ENCODE data around the gene CTRL. TPM values are rescaled to one million over a fixed set of nuclear protein-coding genes. Genes with fewer than 3 reads are reported as not detected.
A peak's percentile ranks its signal among the peaks of the same experiment; 100 is the strongest.

Gene CTRL
- total and polyA plus RNA-seq, 12 donors = 0.39 to 2.0 (median 0.84) TPM

DNA sequence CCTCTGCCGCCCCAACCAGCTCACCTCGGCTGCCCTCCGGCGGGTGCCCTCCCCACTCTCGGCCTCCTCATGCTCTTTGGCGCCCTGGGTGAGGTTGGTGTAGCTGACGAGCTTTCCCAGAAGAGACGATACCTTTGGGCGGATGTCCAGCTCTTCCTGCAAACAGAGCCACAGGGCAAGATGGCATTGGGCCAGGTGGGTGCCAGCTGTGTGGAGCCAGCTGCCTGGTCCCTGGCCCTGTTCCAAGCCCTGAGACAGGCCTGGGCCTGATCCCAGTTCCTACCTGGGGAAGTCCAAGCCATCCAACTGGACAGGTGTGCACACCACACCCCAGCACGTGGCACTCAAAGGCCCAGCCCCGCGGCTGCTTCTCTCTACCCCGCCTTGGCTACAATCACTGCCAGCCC is 29.9 kb upstream of the CTRL start:
- Histone ChIP-seq H3K27ac (peak overlapping the region in 9 of 10 donors; percentile 85 to 100 (median 100)), H3K4me3 (no peak overlapping the region), H3K27me3 (no peaks in the 10 kb centered on the region), H3K36me3 (peaks cover 0 to 84% (median 48%) of the 10 kb centered on the region in 9 donors), H3K4me1 (peaks cover 76 to 87% (median 82%) of the 10 kb centered on the region in 9 donors), H3K9me3 (no peaks in the 10 kb centered on the region)
- TF ChIP-seq, protein P1, sequence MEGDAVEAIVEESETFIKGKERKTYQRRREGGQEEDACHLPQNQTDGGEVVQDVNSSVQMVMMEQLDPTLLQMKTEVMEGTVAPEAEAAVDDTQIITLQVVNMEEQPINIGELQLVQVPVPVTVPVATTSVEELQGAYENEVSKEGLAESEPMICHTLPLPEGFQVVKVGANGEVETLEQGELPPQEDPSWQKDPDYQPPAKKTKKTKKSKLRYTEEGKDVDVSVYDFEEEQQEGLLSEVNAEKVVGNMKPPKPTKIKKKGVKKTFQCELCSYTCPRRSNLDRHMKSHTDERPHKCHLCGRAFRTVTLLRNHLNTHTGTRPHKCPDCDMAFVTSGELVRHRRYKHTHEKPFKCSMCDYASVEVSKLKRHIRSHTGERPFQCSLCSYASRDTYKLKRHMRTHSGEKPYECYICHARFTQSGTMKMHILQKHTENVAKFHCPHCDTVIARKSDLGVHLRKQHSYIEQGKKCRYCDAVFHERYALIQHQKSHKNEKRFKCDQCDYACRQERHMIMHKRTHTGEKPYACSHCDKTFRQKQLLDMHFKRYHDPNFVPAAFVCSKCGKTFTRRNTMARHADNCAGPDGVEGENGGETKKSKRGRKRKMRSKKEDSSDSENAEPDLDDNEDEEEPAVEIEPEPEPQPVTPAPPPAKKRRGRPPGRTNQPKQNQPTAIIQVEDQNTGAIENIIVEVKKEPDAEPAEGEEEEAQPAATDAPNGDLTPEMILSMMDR (IDR thresholded peaks at IDR 0.05) = no peak
- DNase-seq (peak in 1 of 2 donors; percentile 54), ATAC-seq (peak in 3 of 8 donors; percentile 5 to 36 (median 5))
- WGBS, 2 donors = 63 to 74% methylated on average over 13 of the region's 13 CpGs
- intact Hi-C loops (cut with DNase I) = no loop called here

DNA sequence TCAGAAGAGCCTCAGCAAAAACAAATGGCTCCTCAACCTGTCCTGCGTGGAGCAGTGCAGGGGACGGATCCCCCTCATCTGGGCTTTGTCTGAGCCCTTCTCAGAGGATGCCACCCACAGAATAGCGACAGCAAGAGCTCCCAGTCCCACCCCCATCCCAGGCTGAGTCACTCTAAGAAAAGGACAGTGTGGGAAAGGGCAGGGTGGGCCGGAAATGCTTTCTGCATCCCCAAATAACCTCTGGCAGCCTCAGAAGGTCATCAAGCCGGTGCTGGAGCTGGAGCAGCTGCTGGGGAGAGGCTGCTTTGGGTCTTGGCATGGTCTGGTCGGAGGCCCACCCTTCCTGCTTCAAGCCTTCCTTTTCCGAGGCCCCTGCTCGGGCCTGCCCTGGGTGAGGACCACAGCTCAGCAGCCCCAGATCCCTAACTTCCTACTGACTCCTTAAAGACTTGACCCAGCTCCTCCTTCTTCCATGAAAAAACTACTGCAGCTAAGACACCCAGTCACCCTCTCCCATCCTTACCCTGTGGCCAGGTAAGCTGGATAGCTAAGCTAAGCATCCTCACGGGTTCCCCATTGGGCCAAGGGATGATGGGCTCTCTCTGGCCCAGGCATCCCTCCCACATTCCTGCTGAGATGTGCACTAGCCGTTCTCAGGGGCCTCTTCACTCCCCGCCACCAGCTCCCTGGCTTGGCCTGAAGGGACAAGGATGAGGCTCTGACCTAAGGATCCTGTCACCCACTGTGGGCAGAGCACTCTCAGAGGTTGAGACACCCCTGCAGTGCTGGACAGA is 28.1 kb upstream of the CTRL start:
- intact Hi-C loops (cut with DNase I) = no loop called here
- peak overlapping the region in 6 of 10 donors; percentile 7 to 31 (median 16) for H3K4me3 ChIP-seq
- no peaks in the 10 kb centered on the region for H3K9me3 ChIP-seq
- ATAC-seq (peak; percentile 75 to 92 (median 86)), DNase-seq (peak; percentile 82 to 91)
- H3K27ac ChIP-seq = peak overlapping the region; percentile 75 to 100 (median 100)
- H3K36me3 ChIP-seq = peaks cover 0 to 92% (median 65%) of the 10 kb centered on the region in 9 donors
- TF ChIP-seq, protein P1 (IDR thresholded peaks at IDR 0.05) = no peak
- H3K4me1 ChIP-seq = peaks cover 61 to 70% (median 64%) of the 10 kb centered on the region in 9 donors
- H3K27me3 ChIP-seq = no peaks in the 10 kb centered on the region
- WGBS, 2 donors = 22 to 23% methylated on average over 11 of the region's 11 CpGs

DNA sequence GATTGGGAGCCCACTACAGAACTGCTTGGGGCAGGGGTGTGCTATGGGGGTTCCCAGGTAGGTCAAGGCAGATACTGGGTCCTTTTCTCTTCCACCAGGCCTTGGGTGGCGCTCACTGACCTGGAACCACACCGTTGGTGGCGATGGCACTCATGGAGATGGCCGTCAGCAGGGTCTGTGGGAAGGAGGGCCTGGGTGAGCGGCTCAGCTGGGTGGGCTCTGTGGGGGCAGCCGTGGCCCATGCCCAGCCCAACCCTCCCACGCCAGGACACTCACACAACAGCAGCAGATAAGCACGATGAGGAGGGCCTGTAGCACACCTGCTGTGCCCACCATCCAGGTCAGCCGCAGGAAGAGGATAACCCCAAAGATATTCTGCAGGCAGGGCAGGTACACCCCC is 26.0 kb upstream of the CTRL start:
- peak overlapping the region in 7 of 10 donors; percentile 94 to 100 (median 100) for H3K27ac ChIP-seq

More for the DNA sequence above, 26.0 kb upstream of the CTRL start:
- Histone ChIP-seq H3K36me3 (peaks cover 0 to 100% (median 84%) of the 10 kb centered on the region in 9 donors), H3K4me3 (no peak overlapping the region), H3K27me3 (no peaks in the 10 kb centered on the region), H3K4me1 (peaks cover 40 to 60% (median 46%) of the 10 kb centered on the region in 9 donors), H3K9me3 (no peaks in the 10 kb centered on the region)
- ATAC-seq (no peak), DNase-seq (no peak)
- 95 to 96% methylated on average over 9 of the region's 9 CpGs for WGBS, 2 donors
- intact Hi-C loops (cut with DNase I) = no loop called here
- TF ChIP-seq, protein P1 (IDR thresholded peaks at IDR 0.05) = no peak

Measured in heart right ventricle (tissue), 16 donors.